ENCODE data around the gene LRG1.

LRG1 gene

DNA sequence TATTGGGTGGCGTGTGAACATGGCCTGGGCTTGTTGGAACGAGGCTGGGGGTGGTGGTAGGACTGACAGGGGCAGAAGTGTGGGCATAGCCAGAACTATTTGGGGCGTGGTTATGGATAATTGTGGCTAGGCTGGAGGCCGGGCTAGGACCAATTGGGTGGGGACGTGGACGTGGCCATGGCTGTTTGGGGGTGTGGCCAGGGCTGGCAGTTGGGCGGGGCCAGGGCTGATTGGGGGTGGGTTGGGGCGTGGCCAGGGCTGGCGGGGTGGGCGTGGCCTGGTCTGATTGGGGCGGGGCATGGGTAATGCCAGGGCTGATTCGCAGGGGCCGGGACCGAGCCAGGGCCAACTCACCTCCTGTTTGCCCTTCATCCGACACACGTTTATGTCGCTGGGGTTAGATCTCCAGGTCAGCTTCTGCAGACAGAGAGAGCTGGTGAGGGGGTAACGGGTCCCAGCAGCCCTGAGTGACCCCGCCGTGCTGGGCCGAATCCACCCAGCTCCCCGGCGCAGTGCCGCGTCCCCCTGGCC is 16.8 kb upstream of the LRG1 start:
- TF ChIP-seq, protein P1, sequence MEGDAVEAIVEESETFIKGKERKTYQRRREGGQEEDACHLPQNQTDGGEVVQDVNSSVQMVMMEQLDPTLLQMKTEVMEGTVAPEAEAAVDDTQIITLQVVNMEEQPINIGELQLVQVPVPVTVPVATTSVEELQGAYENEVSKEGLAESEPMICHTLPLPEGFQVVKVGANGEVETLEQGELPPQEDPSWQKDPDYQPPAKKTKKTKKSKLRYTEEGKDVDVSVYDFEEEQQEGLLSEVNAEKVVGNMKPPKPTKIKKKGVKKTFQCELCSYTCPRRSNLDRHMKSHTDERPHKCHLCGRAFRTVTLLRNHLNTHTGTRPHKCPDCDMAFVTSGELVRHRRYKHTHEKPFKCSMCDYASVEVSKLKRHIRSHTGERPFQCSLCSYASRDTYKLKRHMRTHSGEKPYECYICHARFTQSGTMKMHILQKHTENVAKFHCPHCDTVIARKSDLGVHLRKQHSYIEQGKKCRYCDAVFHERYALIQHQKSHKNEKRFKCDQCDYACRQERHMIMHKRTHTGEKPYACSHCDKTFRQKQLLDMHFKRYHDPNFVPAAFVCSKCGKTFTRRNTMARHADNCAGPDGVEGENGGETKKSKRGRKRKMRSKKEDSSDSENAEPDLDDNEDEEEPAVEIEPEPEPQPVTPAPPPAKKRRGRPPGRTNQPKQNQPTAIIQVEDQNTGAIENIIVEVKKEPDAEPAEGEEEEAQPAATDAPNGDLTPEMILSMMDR (IDR thresholded peaks at IDR 0.05; ENCODE audit: low read depth, low read length, missing control alignments) = no peak
- DNase-seq (ENCODE audit: low read depth) = no peak
- no peak overlapping the region for H3K4me3 ChIP-seq (ENCODE audit: low read depth, low read length)

DNA sequence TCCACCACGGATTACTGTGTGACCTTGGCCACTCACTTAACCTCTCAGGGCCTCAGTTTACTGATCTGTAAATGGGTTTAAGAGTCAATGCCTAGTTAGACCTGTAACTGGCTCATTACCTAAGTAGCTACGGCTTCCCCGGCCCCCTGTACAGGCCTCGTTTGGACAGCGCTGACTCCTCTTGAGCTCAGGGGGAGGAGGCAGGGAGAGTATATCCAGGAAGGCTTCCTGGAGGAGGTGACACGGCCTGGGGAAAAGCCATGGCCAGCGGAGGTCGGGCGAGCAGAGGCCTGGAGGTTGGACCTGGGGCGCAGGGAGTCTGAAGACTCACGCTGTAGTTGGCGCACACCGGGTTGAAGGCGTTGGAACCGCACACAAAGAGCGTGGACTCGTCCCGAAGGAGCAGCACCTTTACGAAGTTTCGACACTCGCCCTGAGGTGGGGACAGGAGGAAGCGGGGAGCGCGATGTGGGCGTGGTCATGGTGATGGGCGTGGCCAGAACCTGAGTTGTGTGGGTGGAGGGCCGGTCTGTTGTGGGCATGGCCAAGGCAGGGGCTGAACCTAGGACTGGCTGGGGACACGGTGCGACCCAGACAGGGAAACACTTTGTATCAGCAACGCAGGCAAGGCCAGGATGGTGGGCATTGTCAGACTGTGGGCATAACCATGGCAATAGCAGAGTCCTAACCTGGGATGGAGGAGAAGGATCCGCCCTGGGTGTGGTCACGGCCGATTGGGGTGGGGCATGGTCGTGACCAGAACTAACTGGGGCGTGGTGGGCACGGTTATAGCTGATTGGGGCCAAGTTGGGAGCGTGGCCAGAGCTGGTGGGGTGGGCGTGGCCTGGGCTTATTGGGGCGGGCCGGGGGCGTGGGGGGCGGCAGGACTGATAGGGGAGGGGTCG is 16.1 kb upstream of the LRG1 start:
- no peak for DNase-seq (ENCODE audit: low read depth)
- no peak overlapping the region for H3K4me3 ChIP-seq (ENCODE audit: low read depth, low read length)

DNA sequence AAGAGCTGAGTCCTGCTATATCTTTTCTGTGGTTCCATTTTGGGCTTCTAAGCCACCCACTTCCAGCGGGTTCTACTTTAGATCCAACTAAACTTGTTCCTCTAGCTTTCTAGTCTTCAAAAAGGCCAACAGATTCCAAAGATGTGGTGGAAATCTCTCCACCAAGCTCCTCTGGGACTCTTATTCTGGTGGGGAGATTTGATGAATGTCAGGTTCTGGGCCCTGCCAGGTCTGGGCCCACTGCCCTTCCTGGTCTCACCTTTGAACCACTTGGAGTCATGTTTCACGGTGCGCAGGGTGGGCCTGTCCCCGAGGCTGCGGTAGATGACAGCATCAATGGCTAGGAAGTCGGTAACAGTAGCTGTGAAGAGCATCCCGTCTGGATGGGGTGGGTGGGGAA is 14.9 kb upstream of the LRG1 start:
- no peak overlapping the region for H3K4me3 ChIP-seq (ENCODE audit: low read depth, low read length)
- no peak for DNase-seq (ENCODE audit: low read depth)
- TF ChIP-seq, protein P1 (IDR thresholded peaks at IDR 0.05; ENCODE audit: low read depth, low read length, missing control alignments) = no peak

More for the DNA sequence above, 16.1 kb upstream of the LRG1 start:
- TF ChIP-seq, protein P1 (IDR thresholded peaks at IDR 0.05; ENCODE audit: low read depth, low read length, missing control alignments) = no peak

DNA sequence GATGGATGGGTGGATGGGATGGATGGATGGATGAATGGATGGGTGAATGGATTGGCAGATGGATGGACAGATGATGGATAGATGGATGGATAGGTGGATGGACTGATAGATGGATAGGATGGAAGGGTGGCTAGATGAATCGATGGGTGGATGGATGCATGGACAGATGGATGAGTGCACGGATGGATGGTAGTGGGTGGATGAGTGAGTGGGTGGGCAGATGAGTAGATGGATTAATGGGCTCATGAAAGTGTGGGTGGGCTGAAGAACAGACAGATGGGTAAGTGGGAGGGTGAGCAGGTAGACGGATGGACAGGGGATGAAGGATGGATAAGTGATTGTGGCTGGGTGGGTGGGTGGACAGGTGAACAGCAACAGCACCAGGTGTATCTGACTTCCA is 13.9 kb upstream of the LRG1 start:
- TF ChIP-seq, protein P1 (IDR thresholded peaks at IDR 0.05; ENCODE audit: low read depth, low read length, missing control alignments) = no peak
- DNase-seq (ENCODE audit: low read depth) = no peak
- no peak overlapping the region for H3K4me3 ChIP-seq (ENCODE audit: low read depth, low read length)

DNA sequence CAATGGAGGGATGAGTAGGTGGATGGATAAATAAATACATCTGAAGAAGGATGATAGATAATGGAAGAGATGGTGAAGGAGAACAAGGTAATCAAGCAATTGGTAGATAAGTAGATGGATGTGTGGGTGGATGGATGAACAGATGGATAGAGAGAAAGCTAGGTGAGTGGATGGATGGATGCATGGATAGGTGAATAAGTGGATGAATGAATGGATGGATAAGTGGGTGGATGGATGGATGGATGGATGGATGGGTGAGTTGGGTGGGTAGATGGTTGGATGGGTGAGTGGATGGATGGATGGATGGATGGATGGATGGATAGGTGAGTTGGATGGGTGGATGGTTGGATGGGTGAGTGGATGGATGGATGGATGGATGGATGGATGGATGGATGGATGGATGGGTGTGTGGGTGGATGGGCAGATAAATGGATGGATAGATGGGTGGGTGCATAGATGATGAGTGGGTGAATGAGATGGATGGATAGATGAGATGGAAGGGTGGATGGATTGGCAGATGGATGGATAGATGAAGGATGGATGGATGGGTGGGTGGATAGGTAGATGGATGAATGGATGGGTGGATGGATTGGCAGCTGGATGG is 13.4 kb upstream of the LRG1 start:
- TF ChIP-seq, protein P1 (IDR thresholded peaks at IDR 0.05; ENCODE audit: low read depth, low read length, missing control alignments) = no peak
- no peak for DNase-seq (ENCODE audit: low read depth)
- no peak overlapping the region for H3K4me3 ChIP-seq (ENCODE audit: low read depth, low read length)

DNA sequence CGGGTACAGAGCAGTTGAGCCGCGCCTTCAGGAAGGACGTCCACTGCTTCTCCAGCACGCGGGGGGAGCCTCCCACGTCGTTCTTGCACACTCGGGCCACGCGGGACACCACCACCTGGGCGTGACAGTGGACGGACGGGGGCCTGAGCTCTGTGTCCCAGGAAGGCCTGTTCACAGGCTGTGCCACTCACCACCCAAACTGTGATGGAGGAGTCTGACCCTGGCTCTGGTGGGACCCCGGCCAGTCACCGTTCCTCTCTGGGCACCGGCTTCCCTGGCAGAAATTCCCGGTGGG is 12.6 kb upstream of the LRG1 start:
- TF ChIP-seq, protein P1 (IDR thresholded peaks at IDR 0.05; ENCODE audit: low read depth, low read length, missing control alignments) = no peak
- DNase-seq (ENCODE audit: low read depth) = no peak

More for the DNA sequence above, 12.6 kb upstream of the LRG1 start:
- H3K4me3 ChIP-seq (ENCODE audit: low read depth, low read length) = no peak overlapping the region
